ENCODE results near the gene GBA2.
A peak's percentile ranks its signal among the peaks of the same experiment; 100 is the strongest.

The GBA2 gene

DNA sequence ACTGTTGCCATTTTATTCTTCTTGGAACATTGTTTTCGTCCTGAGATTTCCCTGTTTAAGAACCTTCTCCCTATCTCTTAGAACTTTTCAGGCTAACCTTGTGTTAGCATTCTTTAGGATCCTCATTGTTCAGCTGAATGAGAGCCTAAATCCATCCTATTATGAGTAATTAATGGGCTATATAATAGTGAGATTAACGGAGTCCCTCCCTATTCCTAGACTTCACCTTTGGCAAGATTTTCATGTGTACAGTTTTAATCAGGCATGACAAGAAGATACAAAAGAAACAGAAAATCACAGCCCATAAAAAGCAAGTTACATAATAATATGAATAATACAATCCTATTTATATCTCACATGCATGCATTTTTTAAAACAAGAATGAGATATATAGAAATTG lies 14.2 kb upstream of the GBA2 start:
- DNase-seq: no peak

DNA sequence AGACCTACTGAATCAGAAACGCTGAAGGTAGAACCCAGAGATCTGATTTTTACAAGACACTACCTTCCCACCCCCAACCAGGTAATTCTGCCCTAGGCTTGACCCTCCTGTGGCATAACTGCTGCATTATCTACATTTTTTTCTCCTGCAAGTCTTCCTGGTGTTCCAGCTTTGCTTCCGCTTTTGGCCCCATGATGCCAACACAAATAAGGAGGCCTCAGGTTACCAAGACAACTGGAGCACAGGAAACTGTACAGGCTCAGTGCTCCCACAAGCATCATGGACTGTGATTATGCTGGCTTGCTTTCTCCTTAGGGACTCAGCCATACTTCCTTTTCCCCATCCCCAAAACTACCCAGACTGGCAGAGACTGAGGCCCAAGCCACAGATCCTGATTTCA lies 11.6 kb upstream of the GBA2 start:
- no peak for DNase-seq

DNA sequence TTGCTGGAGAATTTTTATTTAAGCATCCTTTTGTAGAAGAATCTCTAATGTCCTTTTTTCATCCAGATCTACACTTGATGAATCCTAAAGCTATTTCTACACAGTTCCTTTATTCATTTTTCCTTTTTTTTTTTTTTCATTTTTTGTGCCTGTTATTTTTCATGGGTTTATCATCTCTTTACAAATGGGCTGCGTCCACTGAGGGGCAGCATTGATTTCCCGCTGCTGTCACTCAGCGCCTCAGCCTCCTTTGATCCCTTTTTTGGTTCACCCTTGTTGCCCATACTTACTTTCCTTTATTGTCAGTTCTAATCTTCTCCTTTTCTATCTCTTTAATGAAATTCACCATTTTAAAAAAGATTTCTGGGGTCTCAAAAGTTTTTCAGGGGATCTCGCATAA lies 10.8 kb upstream of the GBA2 start:
- no peak for DNase-seq

DNA sequence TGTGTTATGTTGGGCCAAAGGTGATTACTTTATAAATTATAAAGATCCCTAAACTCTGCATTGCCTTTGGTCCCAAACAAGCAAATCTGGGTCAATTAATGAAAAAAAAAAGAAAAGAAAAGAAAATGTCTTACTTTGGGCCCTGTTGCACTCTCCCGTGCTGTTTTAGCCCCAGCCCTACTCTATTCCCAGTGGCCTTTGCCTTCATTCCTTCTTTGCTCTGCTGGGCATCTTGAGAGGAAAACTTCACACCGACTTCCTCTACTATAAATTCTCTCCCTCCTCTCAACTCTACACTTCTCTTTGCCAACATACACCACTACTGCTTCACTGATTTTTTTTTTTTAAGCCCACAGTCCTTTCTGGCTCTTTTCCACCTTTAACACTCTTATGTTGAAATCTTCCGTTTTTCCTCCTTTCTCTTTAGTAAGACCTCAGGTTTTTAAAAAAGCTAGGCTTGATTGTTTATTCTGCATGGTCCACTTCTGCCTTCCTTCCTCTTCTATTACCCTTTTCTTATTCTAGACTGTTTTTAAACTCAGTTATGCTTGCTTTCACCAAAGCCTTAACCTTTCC lies 9.5 kb upstream of the GBA2 start:
- DNase-seq: no peak

DNA sequence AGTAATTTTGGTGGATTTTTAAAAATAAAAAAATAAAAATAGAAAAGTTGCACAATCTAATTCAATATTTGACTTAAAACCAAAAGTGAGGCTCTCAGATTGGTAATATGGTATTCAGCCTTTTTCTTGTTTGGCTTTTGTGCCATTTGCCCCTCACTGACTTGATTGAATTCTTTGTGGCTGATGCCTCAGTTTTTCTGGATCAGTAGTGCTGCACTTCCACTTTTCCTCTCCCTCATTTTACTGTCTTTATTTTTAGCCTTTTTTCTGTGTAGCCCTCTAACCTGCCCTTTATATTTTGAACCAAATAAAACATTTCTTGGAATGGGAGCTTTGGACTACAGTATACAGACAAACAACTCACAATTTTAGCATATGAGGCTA lies 8.9 kb upstream of the GBA2 start:
- no peak for DNase-seq

DNA sequence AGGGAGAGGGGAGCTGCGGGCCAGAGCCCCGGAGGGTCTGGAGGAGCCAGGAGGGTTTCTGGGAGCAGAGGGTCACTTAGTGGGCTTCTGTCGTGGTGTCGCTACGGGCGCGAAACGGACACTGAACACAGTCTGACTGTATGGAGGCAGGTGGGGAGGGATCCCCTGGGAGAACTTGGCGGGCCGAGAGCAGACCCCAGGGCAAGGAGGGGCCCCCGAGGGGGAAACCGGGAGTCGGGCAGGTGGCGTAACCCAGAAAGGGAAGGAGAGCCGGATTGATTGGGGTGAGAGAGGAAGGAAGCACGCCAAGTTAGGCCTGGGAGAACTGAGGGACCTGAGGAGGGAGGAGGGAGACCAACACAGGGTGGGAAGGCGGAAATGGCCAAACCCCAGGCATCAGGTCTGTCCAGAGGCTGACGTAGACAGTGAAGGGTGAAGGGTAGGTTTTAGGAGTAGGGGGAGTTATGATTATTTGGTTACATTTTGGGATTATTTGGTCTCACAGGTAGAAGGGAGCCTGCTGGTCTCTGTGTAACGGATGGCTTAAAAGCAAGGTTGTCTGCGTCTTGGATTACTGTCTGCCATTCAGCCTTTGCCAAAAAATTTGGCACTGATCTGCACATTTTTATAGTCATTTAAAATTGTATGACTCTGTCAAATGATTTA lies 8.3 kb upstream of the GBA2 start:
- no peak for DNase-seq

DNA sequence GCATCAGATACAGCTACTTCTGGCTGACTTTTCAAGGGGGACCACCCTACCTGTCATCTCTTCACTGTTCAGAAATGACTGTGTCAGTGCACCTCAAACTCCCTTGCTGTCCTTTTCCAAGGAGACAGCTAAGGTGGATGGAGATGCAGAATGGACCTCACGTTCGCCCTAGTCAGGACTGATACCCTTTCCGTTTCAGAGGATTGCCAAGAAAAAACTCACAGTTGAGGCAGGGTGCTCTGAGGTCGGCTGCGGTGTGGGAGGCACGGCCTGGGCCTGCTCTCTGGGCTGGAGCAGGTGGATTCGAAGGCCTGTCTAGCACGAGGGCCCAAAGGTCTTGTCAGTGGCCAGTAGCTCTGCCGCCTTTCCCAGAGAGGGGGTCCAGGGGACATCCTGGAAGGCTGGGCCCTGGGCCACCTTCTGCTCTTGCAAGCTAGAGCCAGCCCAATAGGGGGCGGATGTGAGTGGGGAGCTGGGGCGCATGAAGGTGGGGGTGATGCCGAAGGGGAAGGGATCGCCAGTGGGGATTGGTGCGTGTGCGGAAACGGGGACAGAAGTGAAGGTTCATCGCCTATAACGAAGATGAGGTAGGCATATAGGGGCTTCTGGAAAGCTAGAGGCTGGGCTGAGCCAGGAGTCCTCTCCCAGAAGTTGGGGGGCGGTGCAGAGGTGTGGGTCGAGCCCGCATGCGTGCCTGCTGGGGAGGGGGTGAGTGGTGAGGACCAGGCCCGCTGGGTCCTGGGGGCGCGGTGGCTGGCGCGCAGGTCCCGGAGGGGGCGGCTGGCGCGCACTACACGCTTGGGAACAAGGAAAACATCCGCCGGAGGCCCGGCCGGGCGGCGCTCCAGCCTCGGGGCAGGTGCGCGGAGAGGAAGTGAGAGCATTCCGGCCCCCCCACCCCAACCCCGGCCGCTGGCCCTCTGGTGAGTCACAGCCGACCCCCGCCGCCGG lies 7.5 kb upstream of the GBA2 start:
- DNase-seq: peak; percentile 46

DNA sequence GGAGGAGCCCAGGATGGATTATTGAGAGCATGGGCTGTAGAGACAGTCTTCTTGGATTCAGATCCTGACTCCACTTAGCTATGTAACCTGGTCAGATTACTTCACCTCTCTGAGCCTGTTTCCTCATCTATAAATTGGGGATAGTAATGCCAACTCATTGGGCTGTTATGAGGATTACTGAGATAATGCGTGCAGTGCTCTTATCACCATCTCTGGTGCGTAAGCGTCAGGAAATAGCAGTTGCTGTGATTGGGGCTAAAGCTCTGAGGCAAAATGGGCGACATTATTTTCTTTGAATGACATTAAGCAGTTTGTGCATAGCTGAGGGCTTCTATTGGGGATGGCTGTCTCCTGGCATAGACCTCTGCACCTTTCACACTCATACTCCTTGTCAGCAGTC lies 6.0 kb upstream of the GBA2 start:
- DNase-seq: no peak

DNA sequence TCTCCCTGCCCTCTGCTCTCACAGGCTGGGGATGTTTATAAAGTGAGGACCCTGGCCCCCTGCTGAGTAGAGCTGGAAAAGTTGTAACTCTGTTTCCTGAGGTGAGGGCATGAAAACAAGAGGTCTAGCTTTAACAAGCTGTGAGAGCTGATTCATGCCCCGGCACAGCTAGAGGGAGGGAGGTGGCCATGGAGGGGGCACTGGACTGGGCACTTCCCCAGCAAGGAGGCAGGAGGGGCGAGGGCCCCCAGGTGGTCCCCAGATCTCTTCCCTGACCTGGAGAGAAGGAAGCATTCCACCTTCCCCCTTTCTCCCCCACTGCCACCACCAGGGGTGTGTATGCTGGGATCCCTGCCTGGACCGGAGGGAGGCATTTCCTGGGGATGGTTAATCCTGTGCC lies 5.2 kb upstream of the GBA2 start, which contains the start of gene MSMP:
TSS of gene MSMP (minus strand) at position 13 of the 400 bp plus-strand sequence. CDS start 147 bp downstream, outside the sequence.
- no peak for DNase-seq

DNA sequence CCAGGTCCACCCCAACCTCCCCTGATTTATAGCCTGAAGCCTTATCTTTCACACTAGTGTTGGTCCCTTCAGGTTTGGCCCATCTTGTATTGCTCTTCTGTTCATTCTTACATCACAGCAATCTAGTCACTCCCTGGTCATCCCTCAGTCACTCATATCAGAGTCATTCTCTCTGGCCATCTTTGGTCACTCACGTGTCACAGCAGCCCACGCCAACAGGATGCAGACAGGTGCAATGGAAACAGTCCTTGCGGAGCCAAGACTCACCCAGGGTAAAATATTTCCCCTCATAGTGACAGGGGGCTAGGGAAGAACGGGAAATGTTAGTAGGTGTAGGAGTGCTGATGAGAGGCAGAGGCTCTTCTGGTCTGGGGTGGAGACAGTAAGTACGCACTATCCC lies 4.4 kb upstream of the GBA2 start:
- DNase-seq: no peak

DNA sequence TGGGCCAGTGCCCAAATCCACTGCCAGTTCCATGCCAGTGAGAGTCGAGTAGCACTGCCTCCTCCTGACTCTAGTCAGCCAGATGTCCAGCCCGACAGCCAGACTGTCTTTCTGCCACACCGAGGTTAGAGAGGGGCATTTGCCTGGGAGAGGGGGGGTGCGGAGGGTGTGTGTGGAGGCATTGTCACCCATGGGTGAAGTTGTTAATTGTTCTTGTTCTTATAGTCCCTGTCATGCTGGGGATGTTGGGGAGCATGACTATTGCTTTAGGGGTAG lies 1.2 kb upstream of the GBA2 start:
- DNase-seq: no peak

DNA sequence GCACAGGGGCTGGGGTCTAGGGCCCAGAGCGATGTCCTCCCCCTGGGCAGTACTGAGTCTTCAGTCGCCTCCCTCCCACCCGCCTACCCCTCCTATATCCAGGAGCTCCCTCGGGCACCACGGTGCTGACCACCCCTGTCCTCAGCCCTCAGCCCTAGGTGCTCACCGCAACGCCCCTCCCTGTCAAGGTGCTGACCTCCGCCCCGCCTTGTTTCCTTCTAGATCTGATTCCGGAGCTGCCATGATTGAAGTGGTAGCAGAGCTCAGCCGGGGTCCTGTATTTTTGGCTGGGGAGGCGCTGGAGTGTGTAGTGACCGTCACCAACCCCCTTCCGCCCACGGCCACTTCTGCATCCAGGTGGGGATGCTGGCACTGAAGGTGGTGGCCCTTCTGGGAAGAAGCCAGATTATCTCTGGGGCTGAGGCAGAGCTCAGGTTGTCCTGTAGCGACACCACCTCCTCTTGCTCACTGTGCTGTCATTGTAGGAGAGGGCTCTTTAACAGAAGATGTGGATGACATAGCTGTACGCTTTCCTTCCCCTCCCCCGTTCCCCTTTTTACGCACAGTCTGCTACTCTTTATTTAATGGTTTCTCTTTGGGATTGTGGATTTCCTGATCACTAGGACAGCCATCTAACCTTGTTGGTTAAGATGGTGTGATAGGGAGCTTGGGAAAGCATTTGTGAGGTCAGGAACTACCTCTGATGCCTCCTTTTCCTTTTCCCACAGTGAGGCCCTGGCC lies 657 bp upstream of the GBA2 start:
- peak; percentile 45 for DNase-seq

DNA sequence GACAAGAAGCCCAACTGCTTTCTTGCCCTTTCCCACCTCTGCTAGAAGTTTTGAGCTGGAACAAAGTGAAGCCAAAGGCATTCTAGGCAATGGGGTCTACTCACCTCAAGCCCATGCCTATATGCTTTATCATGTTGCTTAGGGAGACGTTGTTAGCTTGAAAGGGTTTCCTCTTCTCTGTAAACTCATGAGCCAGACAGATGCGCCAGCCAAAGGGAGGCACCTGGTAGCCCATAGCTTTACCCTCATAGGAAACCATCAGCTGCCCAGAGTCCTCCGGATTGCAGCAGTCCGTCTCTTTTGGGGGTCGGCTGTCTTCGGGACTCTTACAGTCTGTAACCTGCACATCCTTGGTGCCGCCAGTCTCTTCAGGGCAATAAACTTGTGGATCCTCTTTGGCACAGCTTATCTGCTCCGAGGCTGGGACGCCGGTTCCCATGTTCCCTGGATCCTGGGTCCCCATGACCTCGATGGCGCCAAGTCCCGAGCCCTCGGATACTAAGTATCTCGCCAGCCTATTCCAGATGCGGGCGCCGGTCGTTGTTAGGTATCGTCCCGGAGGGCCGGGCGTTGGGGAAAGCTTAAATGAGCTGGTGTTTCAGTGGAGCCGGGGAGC lies 678 bp downstream of the GBA2 start:
- DNase-seq: no peak

DNA sequence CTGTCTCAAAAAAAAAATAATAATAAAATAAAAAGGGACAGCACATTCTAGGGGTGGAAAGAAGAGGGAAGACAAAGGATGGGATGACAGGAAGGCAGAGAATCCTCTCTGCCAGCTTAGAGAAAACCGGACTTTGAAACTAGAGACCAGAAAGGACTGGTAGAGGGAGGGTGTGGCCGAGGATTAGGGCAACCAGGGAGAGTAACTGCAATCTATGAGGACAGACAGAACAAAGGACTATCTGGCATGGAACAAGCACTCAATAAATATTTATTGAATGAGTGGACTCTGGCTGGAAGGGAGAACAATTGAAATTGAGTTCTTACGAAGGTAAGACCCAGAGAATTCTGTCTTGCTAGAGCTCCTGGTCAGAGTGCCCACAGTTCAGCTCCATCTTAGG lies 2.4 kb downstream of the GBA2 start:
- no peak for DNase-seq

DNA sequence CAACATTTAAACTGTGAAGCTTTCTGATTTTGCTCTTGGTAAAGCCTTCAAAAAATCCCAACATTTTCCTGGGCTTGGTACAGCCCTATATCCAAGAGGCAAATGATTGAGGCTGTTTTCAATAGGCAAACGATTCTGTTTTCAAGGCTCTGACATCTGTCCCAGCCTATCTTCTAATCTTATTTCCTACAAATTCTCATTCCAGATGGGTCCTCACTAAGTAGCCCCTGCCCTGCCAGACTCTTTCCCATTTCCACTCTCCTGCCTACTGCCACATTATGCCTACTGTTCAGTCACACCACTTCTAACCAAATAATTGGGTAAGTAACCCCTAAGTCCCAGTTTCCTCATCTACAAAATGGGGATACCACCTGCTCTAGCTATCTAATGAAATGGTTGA lies 3.5 kb downstream of the GBA2 start:
- DNase-seq: no peak

DNA sequence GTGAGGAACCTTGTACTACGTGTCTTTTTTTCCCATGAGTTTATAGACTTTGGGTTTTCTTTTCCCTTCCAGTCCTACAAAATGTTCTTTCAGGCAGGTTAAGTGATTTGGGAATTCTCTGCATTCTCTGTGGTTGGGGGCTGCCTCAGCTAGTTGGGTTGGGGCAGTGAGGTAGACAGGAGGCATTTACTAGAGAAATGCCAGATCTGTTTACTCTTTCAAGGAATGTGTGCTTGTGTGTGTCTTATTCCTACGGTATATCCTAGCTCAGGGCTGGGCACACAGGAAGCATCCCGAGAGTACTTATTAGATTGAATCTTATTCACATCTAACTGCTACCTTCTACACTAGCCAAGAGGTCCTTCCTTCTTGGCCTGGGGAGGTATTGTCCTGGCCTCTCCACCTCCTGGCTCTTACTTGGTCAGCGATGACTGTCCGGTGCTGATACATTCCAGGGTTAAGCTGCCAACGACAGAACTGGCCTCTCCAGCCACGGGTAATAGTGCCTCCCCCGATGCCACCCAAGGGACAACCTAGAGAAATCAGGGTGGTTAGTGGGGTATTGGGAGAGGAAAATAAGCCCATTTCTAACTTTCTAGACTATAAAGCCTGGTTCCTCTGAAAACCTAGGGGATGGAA lies 5.0 kb downstream of the GBA2 start:
- DNase-seq: no peak

DNA sequence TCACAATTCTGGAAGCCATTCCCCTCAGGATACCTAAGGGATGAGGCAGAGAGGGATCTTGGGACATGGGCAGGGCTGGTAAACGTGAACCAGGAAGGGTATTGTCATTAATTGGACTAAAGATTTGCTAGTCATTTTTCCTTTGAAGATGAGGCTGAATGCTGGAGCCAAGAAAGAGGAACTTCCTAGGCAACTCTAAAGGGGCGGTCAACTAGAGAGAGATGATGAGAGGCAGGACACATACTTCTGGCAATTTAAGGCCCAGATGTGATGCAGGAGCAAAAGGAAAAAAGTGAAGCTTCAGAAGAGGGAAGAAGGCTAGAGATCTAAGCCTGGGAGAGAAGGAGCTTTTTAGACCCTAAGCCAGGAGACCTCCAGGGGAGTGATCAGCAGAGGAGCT lies 5.6 kb downstream of the GBA2 start:
- DNase-seq: no peak

DNA sequence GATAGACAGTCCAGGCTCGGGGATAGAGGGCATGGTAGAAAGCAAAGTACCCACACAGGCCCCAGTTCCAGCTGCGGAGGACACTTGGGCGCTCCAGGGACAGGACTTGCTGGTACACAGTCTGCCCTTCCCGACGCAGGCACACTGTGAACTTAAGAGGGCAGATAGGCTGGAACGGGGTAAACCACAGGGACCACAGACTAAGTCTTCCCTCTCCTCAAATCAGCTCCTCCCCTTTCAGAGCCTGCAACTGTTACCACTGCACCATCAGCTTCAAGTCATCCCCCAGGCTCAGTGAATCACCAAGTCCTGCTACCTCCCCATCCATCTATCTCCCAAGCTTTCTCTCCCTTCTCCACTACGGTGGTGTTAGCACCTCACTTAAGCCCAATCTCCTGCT lies 7.3 kb downstream of the GBA2 start:
- DNase-seq: no peak

DNA sequence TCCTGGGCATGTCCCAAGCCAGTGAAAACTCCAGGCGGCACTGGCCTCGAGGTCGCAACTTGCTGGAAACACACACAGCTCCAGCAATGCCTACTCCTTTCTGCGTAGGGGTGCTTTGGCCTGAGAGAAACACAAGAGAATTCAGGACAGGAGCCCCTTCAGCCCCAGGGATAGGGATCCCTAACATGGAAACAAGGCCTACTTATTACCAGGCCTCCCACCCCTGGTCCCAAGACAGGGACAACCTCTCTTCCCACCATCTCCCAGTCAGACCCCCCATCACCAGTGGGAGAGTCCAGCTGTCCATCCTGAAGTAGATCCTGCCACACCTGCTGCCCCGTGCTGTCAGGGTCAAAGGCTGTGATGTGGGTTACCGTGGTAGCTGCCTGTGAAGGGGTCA lies 8.8 kb downstream of the GBA2 start:
- no peak for DNase-seq

DNA sequence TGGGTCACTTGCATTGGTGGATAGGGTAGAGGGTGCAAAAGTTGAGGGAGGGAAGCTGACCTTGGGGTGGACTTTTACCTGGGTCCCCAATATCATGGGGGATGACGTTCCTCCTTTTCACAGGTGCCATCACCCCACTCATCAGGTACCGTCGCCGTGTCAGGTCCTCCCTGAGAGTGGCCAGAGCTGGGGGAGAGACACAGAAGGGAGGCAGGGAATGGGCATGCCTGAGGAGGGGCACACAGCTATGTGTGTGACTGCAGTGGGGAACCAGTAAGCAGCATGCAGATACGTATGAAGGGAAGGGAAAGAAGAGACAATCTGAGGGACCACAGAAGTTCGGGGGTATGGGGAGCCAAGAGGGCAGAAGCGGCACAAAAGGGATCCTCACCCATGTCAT lies 10.1 kb downstream of the GBA2 start:
- DNase-seq: no peak

DNA sequence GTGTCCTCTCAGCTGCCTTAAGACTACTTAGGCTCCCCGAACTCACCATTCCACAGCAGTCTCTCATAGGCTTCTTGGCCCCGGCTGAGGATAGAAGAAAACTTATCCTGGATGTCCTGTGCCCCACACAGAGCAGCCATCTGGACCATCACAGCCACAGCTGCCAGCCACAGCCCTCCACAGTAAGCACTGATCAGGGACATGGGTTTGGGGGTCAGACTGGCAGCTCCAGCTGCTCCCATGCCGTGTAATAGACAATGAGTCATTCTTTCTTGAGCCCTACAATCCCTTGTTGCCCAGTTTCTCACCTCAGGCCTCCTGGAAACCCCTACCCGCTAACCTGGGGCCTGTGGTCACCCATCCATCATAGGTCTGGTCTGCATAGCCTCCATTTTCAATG lies 10.8 kb downstream of the GBA2 start:
- no peak for DNase-seq

DNA sequence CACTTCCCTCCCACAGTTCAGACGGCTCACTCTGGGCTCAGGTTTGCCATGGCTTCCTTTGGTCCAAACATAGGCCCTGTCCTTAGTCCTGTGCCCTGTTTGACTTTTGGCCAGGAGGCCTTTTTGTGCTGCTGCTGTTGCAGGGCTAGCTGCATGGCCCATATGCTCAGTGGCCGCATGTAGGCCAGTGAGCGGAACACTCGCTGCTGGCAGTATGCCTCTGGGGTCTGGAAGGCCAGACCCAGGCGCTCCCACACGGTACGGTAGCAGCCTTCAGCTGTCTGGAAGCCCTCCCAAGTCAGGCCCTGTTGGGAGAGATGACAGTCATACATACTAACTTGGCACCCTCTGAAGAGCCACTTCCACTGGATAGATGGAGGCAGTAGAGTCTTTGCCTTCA lies 11.9 kb downstream of the GBA2 start:
- no peak for DNase-seq

DNA sequence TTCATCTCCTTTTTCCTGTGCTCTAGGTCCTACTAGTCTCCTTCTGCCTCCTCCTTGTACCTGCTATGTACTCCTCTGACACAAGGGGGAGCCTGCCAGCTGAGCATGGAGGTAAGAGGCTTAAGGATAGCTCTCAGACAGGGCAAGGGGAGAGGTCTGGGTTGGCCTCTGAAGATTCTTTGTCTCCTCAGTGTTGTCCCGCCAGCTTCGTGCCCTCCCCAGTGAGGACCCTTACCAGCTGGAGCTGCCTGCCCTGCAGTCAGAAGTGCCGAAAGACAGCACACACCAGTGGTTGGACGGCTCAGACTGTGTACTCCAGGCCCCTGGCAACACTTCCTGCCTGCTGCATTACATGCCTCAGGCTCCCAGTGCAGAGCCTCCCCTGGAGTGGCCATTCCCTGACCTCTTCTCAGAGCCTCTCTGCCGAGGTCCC lies 12.8 kb downstream of the GBA2 start:
- DNase-seq: peak; percentile 36
